COR-L47 (cell line): ENCODE data around the gene GPC3.

Source experiments
- DNase-seq: peaks from one replicate; lab custom pipeline; 2025; lab: John Stamatoyannopoulos, UW

Gene GPC3

GRCh38 chrX:133513123-133513522, 472.3 kb downstream of the GPC3 start:
- DNase-seq = no peak

- no peak for DNase-seq
These were observed 474.4 kb downstream of the GPC3 start for GRCh38 chrX:133511041-133511440.

- DNase-seq = no peak
These were observed 488.0 kb downstream of the GPC3 start for GRCh38 chrX:133497356-133497755.

- DNase-seq = no peak
These were observed 489.7 kb downstream of the GPC3 start for GRCh38 chrX:133495464-133496391.

- DNase-seq = no peak
These were observed 492.0 kb downstream of the GPC3 start for GRCh38 chrX:133493366-133493765.

- no peak for DNase-seq
These were observed 494.4 kb downstream of the GPC3 start for GRCh38 chrX:133490955-133491354.
